DND-41 (cell line): ENCODE measurements around the gene RHCG.

Experiments
- ATAC-seq: fragments of 200-7000 bp; cut with Tn5 transposase; 3 replicates; pipeline ENCODE4 v1.9.1; 2021; ENCODE audit warnings: low read depth; ENCODE audit not compliant: insufficient read depth
- DNase-seq: peaks from one replicate; pipeline ENCODE4 v3.0.0-alpha.2; 2020
- H2AFZ ChIP-seq: 2 replicates; pipeline ENCODE4 v1.6.0; 2012; ENCODE audit warnings: low read depth, low read length
- H3K27ac ChIP-seq: 2 replicates; pipeline ENCODE4 v1.5.1; 2012; ENCODE audit warnings: low read length, inconsistent platforms
- H3K27me3 ChIP-seq: fragments of 200-600 bp; sonication (generic); 2 replicates; pipeline ENCODE4 v1.6.0; 2012; ENCODE audit warnings: low read length, mild to moderate bottlenecking, inconsistent platforms; ENCODE audit not compliant: insufficient read depth, poor library complexity
- H3K36me3 ChIP-seq: 2 replicates; pipeline ENCODE4 v1.5.1; 2012; ENCODE audit warnings: low read length, inconsistent platforms; ENCODE audit not compliant: insufficient read depth
- H3K4me1 ChIP-seq: 2 replicates; pipeline ENCODE4 v1.5.1; 2012; ENCODE audit warnings: mild to moderate bottlenecking, low read length; ENCODE audit not compliant: insufficient read depth
- H3K4me2 ChIP-seq: 2 replicates; pipeline ENCODE4 v1.6.0; 2012; ENCODE audit warnings: mild to moderate bottlenecking, moderate library complexity, low read length, inconsistent platforms; ENCODE audit not compliant: insufficient read depth
- H3K4me3 ChIP-seq, 2 experiments: fragments of 200-600 bp in 1 of 2; shearing (Covaris generic) in 1 of 2; 2 replicates each; pipeline ENCODE4 v1.5.1; 2012 to 2016; ENCODE audit warnings: inconsistent platforms in 2 of 2, low read length in 2 of 2, mild to moderate bottlenecking in 2 of 2, low read depth in 1 of 2, moderate library complexity in 1 of 2
- H3K79me2 ChIP-seq: 2 replicates; pipeline ENCODE4 v1.6.0; 2012; ENCODE audit warnings: low read length, inconsistent platforms; ENCODE audit not compliant: insufficient read depth
- H3K9ac ChIP-seq: 2 replicates; pipeline ENCODE4 v1.6.0; 2012; ENCODE audit warnings: low read depth, mild to moderate bottlenecking, inconsistent platforms, low read length, moderate library complexity
- H3K9me3 ChIP-seq: 2 replicates; pipeline ENCODE4 v1.5.1; 2012; ENCODE audit warnings: low read length, moderate library complexity, mild to moderate bottlenecking, inconsistent platforms; ENCODE audit not compliant: insufficient read depth, severe bottlenecking
- H4K20me1 ChIP-seq: 2 replicates; pipeline ENCODE4 v1.6.0; 2012; ENCODE audit warnings: low read length; ENCODE audit not compliant: insufficient read depth
- CTCF ChIP-seq: IDR thresholded peaks from 2 replicates; pipeline ENCODE4 v1.5.1; 2012; ENCODE audit warnings: borderline replicate concordance, low read length, moderate library complexity, mild to moderate bottlenecking; ENCODE audit not compliant: poor library complexity, severe bottlenecking; ENCODE audit errors: extremely low read depth
- EZH2 ChIP-seq: IDR thresholded peaks from 3 replicates; pipeline ENCODE4 v1.6.1; 2012; ENCODE audit warnings: borderline replicate concordance, low read depth, mild to moderate bottlenecking, moderate library complexity, low read length, inconsistent platforms; ENCODE audit not compliant: severe bottlenecking

The RHCG gene

GRCh38 chr15:89539027-89539426 lies 42.6 kb upstream of the RHCG start:
- TF ChIP-seq CTCF (no peak), EZH2 (no peak)

GRCh38 chr15:89533861-89534544 lies 37.6 kb upstream of the RHCG start:
- Histone ChIP-seq H3K27ac (no peak overlapping the region), H3K79me2 (no peaks in the 10 kb centered on the region), H3K27me3 (no peaks in the 10 kb centered on the region), H3K4me2 (no peak overlapping the region), H3K9me3 (peaks cover 9% of the 10 kb centered on the region), H3K36me3 (no peaks in the 10 kb centered on the region), H3K4me3 (no peak overlapping the region), H3K4me1 (no peaks in the 10 kb centered on the region), H4K20me1 (no peaks in the 10 kb centered on the region), H3K9ac (no peak overlapping the region), H2AFZ (no peak overlapping the region)
- DNase-seq: no peak
- ATAC-seq: no peak
- no peak for TF ChIP-seq CTCF
- no peak for TF ChIP-seq EZH2

More at GRCh38 chr15:89539027-89539426, 42.6 kb upstream of the RHCG start:
- no peak for DNase-seq
- Histone ChIP-seq H3K4me3 (no peak overlapping the region), H3K36me3 (no peaks in the 10 kb centered on the region), H3K9ac (no peak overlapping the region), H4K20me1 (no peaks in the 10 kb centered on the region), H3K27ac (no peak overlapping the region), H3K4me1 (no peaks in the 10 kb centered on the region), H3K79me2 (no peaks in the 10 kb centered on the region), H3K4me2 (no peak overlapping the region), H2AFZ (no peak overlapping the region), H3K9me3 (peaks cover 9% of the 10 kb centered on the region), H3K27me3 (peaks cover 2% of the 10 kb centered on the region)
- ATAC-seq: no peak

- H2AFZ ChIP-seq: no peak overlapping the region
- no peak for TF ChIP-seq CTCF
- TF ChIP-seq EZH2: no peak
- H3K27me3 ChIP-seq: no peaks in the 10 kb centered on the region
- H3K4me1 ChIP-seq: no peaks in the 10 kb centered on the region
- no peak overlapping the region for H3K4me2 ChIP-seq
- no peaks in the 10 kb centered on the region for H3K9me3 ChIP-seq
- H3K79me2 ChIP-seq: no peaks in the 10 kb centered on the region
- no peaks in the 10 kb centered on the region for H3K36me3 ChIP-seq
- H3K9ac ChIP-seq: no peak overlapping the region
- no peak for DNase-seq
- no peaks in the 10 kb centered on the region for H4K20me1 ChIP-seq
- no peak overlapping the region for H3K27ac ChIP-seq
- no peak overlapping the region for H3K4me3 ChIP-seq
- ATAC-seq: peak; percentile 39; the same call in 1 of the 3 replicates
These were observed 35.6 kb upstream of the RHCG start for GRCh38 chr15:89531796-89532537.
